Mesothelial cell of epicardium (in vitro differentiated cells): Measurements from ENCODE around the gene SUMF1. TPM values are rescaled to one million over a fixed set of nuclear protein-coding genes. Genes with fewer than 3 reads are reported as not detected.

Source experiments
- DNase-seq, 2 experiments: peaks; one replicate each; pipeline ENCODE4 v3.0.0; 2021; ENCODE audit warnings: low spot score in 2 of 2; ENCODE audit not compliant: unreplicated experiment in 2 of 2
- H3K27ac Mint-ChIP-seq: 2 replicates; pipeline ENCODE4 v1.8.0; 2021; ENCODE audit warnings: mixed read lengths
- H3K27me3 Mint-ChIP-seq: 2 replicates; pipeline ENCODE4 v1.8.0; 2021; ENCODE audit warnings: low read depth, mixed read lengths
- H3K36me3 Mint-ChIP-seq: 2 replicates; pipeline ENCODE4 v1.8.0; 2021; ENCODE audit warnings: mixed read lengths
- H3K4me1 Mint-ChIP-seq: 2 replicates; pipeline ENCODE4 v1.8.0; 2021; ENCODE audit warnings: mixed read lengths
- H3K4me3 Mint-ChIP-seq: 2 replicates; pipeline ENCODE4 v1.8.0; 2021; ENCODE audit warnings: mild to moderate bottlenecking, moderate library complexity, mixed read lengths
- H3K9me3 Mint-ChIP-seq: 2 replicates; pipeline ENCODE4 v1.8.0; 2021; ENCODE audit warnings: mixed read lengths
- total RNA-seq: library from RNA; stranded (reverse); gene quantifications from 3 replicates; pipeline ENCODE4 v1.2.1, GENCODE V29; 2021
- TF ChIP-seq, protein P1 (sequence below): fragments of 200-600 bp; sonication (generic); IDR thresholded peaks from one replicate; pipeline ENCODE4 v1.5.0; 2021; ENCODE audit warnings: antibody characterized with exemption; ENCODE audit not compliant: unreplicated experiment

The SUMF1 gene
- total RNA-seq, 1 donor from 2014 or later = 28.7 TPM

- Mint-ChIP-seq H3K4me3 (no peak overlapping the region), H3K36me3 (peaks cover 16% of the 10 kb centered on the region), H3K27me3 (no peaks in the 10 kb centered on the region), H3K4me1 (peaks cover 14% of the 10 kb centered on the region), H3K9me3 (peaks cover 12% of the 10 kb centered on the region), H3K27ac (no peak overlapping the region)
- TF ChIP-seq, protein P1, sequence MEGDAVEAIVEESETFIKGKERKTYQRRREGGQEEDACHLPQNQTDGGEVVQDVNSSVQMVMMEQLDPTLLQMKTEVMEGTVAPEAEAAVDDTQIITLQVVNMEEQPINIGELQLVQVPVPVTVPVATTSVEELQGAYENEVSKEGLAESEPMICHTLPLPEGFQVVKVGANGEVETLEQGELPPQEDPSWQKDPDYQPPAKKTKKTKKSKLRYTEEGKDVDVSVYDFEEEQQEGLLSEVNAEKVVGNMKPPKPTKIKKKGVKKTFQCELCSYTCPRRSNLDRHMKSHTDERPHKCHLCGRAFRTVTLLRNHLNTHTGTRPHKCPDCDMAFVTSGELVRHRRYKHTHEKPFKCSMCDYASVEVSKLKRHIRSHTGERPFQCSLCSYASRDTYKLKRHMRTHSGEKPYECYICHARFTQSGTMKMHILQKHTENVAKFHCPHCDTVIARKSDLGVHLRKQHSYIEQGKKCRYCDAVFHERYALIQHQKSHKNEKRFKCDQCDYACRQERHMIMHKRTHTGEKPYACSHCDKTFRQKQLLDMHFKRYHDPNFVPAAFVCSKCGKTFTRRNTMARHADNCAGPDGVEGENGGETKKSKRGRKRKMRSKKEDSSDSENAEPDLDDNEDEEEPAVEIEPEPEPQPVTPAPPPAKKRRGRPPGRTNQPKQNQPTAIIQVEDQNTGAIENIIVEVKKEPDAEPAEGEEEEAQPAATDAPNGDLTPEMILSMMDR = no peak
- DNase-seq = no peak
Measured at GRCh38 chr3:4323246-4324027, 143.6 kb downstream of the SUMF1 start.

- no peak for DNase-seq
- no peaks in the 10 kb centered on the region for H3K27me3 Mint-ChIP-seq
- peaks cover 22% of the 10 kb centered on the region for H3K36me3 Mint-ChIP-seq
- H3K4me1 Mint-ChIP-seq = peaks cover 14% of the 10 kb centered on the region
- H3K9me3 Mint-ChIP-seq = peaks cover 16% of the 10 kb centered on the region
- H3K4me3 Mint-ChIP-seq = no peak overlapping the region
- TF ChIP-seq, protein P1 = no peak
- no peak overlapping the region for H3K27ac Mint-ChIP-seq
Measured at GRCh38 chr3:4322635-4323034, 144.4 kb downstream of the SUMF1 start.

DNA sequence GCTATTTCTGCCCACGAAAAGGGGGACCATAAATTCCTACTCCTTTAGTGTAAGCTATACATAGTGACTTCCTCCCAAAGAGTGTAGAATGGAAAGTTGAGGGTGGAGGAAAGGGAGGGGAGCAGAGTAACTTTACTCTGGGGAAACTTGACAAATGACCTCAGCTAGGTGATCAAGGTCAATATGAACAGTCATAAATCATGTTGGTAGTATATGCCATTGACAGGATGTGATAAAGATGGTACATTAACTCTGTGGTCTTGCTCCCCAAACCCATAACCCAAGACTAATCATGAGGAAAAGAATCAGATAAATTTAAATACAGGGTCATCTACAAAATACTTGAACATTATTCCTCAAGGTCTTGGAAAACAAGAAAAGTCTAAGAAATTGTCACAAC is 145.3 kb downstream of the SUMF1 start:
- TF ChIP-seq, protein P1 = no peak
- peaks cover 15% of the 10 kb centered on the region for H3K9me3 Mint-ChIP-seq
- no peak overlapping the region for H3K27ac Mint-ChIP-seq
- no peak overlapping the region for H3K4me3 Mint-ChIP-seq
- peaks cover 14% of the 10 kb centered on the region for H3K4me1 Mint-ChIP-seq
- H3K27me3 Mint-ChIP-seq = no peaks in the 10 kb centered on the region
- peaks cover 24% of the 10 kb centered on the region for H3K36me3 Mint-ChIP-seq
- DNase-seq = no peak

GRCh38 chr3:4320096-4320911 is 146.8 kb downstream of the SUMF1 start:
- TF ChIP-seq, protein P1 = no peak
- Mint-ChIP-seq H3K4me3 (no peak overlapping the region), H3K27ac (no peak overlapping the region), H3K36me3 (peaks cover 30% of the 10 kb centered on the region), H3K4me1 (peaks cover 14% of the 10 kb centered on the region), H3K27me3 (no peaks in the 10 kb centered on the region), H3K9me3 (peaks cover 19% of the 10 kb centered on the region)
- DNase-seq = no peak

DNA sequence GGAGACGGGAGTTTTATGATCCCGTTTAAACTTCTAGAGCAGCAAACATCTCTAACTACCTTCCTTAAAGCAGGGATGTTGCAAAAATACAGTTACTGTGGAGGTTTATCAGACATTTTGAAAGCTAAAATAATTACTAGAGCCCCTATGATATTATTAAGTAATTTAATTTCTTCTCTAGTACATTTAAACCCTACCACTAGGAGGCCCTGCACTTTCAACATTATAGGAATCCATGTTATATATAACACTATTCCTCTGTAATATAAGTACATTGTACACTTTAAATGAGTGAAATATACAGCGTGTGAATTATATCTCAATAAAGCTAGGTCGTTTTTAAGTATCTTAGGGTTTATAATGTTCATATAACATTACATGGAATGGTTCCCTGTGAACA is 152.4 kb downstream of the SUMF1 start:
- Mint-ChIP-seq H3K36me3 (peaks cover 50% of the 10 kb centered on the region), H3K27ac (peak overlapping the region; percentile 75), H3K9me3 (peaks cover 22% of the 10 kb centered on the region), H3K4me3 (no peak overlapping the region), H3K27me3 (no peaks in the 10 kb centered on the region), H3K4me1 (peaks cover 33% of the 10 kb centered on the region)
- TF ChIP-seq, protein P1 = peak; percentile 34
- DNase-seq = no peak
